Measurements from ENCODE around the gene LMNTD2.

DNA sequence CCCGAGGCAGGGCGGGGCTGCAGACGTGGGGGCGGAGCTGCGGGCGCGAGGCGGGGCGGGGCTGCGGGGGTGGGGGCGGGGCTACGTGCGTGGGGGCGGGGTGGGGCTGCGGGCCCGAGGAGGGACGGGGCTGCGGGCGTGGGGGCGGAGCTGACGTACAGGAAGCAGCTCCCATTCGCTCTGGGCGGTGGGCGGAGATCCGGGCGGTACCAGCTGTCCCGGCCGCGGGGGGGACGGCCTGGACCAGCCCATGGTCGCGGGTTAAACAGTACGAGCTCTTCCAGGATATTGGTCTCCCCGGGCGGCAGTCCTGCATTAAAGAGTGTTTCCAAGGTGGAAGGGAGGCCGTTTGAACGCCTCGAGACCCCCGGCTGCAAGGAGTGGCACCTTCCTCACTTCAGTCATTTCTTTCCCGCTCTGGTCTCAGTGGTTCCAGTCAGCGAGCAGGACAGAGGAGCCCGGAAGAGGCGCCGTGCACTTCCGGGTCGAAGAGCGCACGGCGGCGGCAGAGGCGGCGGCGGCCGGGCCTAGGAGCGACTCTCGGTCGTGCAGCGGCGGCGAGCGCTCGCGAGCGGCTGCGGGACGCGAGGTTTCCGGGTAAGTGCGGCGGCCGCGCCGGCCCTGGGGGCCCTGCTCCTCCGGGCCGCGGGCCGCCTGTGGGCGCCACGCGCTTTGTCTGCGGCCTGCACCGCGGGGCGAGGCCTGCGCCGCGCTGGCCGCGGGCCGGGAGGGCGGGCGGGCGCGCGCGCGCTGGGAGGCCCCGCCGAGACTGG lies 15.6 kb upstream of the LMNTD2 start, which contains the start of gene PHRF1:
- TF ChIP-seq, protein P1, sequence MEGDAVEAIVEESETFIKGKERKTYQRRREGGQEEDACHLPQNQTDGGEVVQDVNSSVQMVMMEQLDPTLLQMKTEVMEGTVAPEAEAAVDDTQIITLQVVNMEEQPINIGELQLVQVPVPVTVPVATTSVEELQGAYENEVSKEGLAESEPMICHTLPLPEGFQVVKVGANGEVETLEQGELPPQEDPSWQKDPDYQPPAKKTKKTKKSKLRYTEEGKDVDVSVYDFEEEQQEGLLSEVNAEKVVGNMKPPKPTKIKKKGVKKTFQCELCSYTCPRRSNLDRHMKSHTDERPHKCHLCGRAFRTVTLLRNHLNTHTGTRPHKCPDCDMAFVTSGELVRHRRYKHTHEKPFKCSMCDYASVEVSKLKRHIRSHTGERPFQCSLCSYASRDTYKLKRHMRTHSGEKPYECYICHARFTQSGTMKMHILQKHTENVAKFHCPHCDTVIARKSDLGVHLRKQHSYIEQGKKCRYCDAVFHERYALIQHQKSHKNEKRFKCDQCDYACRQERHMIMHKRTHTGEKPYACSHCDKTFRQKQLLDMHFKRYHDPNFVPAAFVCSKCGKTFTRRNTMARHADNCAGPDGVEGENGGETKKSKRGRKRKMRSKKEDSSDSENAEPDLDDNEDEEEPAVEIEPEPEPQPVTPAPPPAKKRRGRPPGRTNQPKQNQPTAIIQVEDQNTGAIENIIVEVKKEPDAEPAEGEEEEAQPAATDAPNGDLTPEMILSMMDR (IDR thresholded peaks at IDR 0.05), result no peak
- TF ChIP-seq EZH2 (IDR thresholded peaks at IDR 0.05), result no peak

All from neural progenitor cell (in vitro differentiated cells).